Measurements from ENCODE around the gene EFHB.

- TF ChIP-seq, protein P1, sequence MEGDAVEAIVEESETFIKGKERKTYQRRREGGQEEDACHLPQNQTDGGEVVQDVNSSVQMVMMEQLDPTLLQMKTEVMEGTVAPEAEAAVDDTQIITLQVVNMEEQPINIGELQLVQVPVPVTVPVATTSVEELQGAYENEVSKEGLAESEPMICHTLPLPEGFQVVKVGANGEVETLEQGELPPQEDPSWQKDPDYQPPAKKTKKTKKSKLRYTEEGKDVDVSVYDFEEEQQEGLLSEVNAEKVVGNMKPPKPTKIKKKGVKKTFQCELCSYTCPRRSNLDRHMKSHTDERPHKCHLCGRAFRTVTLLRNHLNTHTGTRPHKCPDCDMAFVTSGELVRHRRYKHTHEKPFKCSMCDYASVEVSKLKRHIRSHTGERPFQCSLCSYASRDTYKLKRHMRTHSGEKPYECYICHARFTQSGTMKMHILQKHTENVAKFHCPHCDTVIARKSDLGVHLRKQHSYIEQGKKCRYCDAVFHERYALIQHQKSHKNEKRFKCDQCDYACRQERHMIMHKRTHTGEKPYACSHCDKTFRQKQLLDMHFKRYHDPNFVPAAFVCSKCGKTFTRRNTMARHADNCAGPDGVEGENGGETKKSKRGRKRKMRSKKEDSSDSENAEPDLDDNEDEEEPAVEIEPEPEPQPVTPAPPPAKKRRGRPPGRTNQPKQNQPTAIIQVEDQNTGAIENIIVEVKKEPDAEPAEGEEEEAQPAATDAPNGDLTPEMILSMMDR (IDR thresholded peaks at IDR 0.05), result no peak
- TF ChIP-seq POLR2A (IDR thresholded peaks at IDR 0.05; ENCODE audit: low read depth) (no peak), POLR2AphosphoS5 (IDR thresholded peaks at IDR 0.05) (no peak), EP300 (IDR thresholded peaks at IDR 0.05) (no peak)
Observed at GRCh38 chr3:19970327-19970726, 36.3 kb upstream of the EFHB start.

Data from esophagus muscularis mucosa (tissue), 4 donors.